Naive B cell (primary cell): ENCODE measurements around the gene GHRH. TPM values are rescaled to one million over a fixed set of nuclear protein-coding genes. Genes with fewer than 3 reads are reported as not detected.

Source experiments
- ATAC-seq, 2 donors: fragments of 150-1000 bp; cut with Tn5 transposase; 2 replicates each; pipeline ENCODE4 v1.10.0; 2021; ENCODE audit warnings: low read depth in 2 of 2, mild to moderate bottlenecking in 2 of 2, moderate library complexity in 2 of 2
- DNase-seq: peaks from one replicate; pipeline ENCODE4 v3.0.0; 2022
- H3K27ac Mint-ChIP-seq, 6 donors: one replicate each; pipeline ENCODE4 v1.8.0; 2020 to 2022; ENCODE audit warnings: mild to moderate bottlenecking in 6 of 6, mixed read lengths in 6 of 6, moderate library complexity in 5 of 6, inconsistent platforms in 2 of 6
- H3K27me3 Mint-ChIP-seq, 3 donors: one replicate each; pipeline ENCODE4 v1.8.0; 2021 to 2022; ENCODE audit warnings: mixed read lengths in 3 of 3, mild to moderate bottlenecking in 1 of 3
- H3K36me3 Mint-ChIP-seq, 2 donors: one replicate each; pipeline ENCODE4 v1.8.0; 2020 to 2022; ENCODE audit warnings: mixed read lengths in 2 of 2, inconsistent platforms in 1 of 2, mild to moderate bottlenecking in 1 of 2
- H3K4me1 Mint-ChIP-seq, 3 donors: one replicate each; pipeline ENCODE4 v1.8.0; 2020 to 2022; ENCODE audit warnings: mixed read lengths in 3 of 3, inconsistent platforms in 1 of 3, mild to moderate bottlenecking in 1 of 3, moderate library complexity in 1 of 3
- H3K4me3 Mint-ChIP-seq, 8 donors: one replicate each; pipeline ENCODE4 v1.8.0; 2020 to 2022; ENCODE audit warnings: mild to moderate bottlenecking in 8 of 8, mixed read lengths in 8 of 8, moderate library complexity in 8 of 8, inconsistent platforms in 2 of 8
- H3K9me3 Mint-ChIP-seq, 7 donors: one replicate each; pipeline ENCODE4 v1.8.0; 2020 to 2022; ENCODE audit warnings: mixed read lengths in 7 of 7, mild to moderate bottlenecking in 5 of 7, inconsistent platforms in 2 of 7, moderate library complexity in 1 of 7
- polyA plus RNA-seq, 6 donors: library from polyadenylated mRNA; unstranded; fragments of 300-500 nt; fragmentation: Illumina TruSeq; gene quantifications; one replicate each; pipeline ENCODE4 v1.2.3, GENCODE V29; 2021; ENCODE audit warnings: low read depth in 6 of 6

Gene GHRH
- polyA plus RNA-seq, 6 donors from 2014 or later = not detected

GRCh38 chr20:37220731-37221130 lies 40.9 kb downstream of the GHRH start:
- no peak for DNase-seq
- peaks cover 5 to 16% (median 12%) of the 10 kb centered on the region in 3 donors for H3K4me1 Mint-ChIP-seq
- no peak overlapping the region for H3K4me3 Mint-ChIP-seq
- no peak for ATAC-seq
- H3K27me3 Mint-ChIP-seq = no peaks in the 10 kb centered on the region
- peaks cover 16 to 23% of the 10 kb centered on the region in 2 donors for H3K36me3 Mint-ChIP-seq
- no peaks in the 10 kb centered on the region for H3K9me3 Mint-ChIP-seq
- H3K27ac Mint-ChIP-seq = no peak overlapping the region

GRCh38 chr20:37219751-37220668 lies 41.6 kb downstream of the GHRH start:
- Mint-ChIP-seq H3K36me3 (peaks cover 10 to 17% of the 10 kb centered on the region in 2 donors), H3K9me3 (no peaks in the 10 kb centered on the region), H3K27ac (no peak overlapping the region), H3K4me3 (no peak overlapping the region), H3K27me3 (no peaks in the 10 kb centered on the region), H3K4me1 (peaks cover 5 to 16% (median 12%) of the 10 kb centered on the region in 3 donors)
- DNase-seq (no peak), ATAC-seq (no peak)

- Mint-ChIP-seq H3K36me3 (peaks cover 7 to 11% of the 10 kb centered on the region in 2 donors), H3K27ac (no peak overlapping the region), H3K4me1 (peaks cover 5 to 16% (median 12%) of the 10 kb centered on the region in 3 donors)
Observed at GRCh38 chr20:37218976-37219375, 42.6 kb downstream of the GHRH start.

GRCh38 chr20:37218441-37218840 lies 43.2 kb downstream of the GHRH start:
- Mint-ChIP-seq H3K36me3 (peaks cover 6 to 7% of the 10 kb centered on the region in 2 donors), H3K4me1 (peaks cover 5 to 14% (median 12%) of the 10 kb centered on the region in 3 donors), H3K27me3 (no peaks in the 10 kb centered on the region), H3K9me3 (no peaks in the 10 kb centered on the region), H3K27ac (peak overlapping the region in 2 of 6 donors; percentile 74 to 78), H3K4me3 (no peak overlapping the region)
- DNase-seq (no peak), ATAC-seq (no peak)

More at GRCh38 chr20:37218976-37219375, 42.6 kb downstream of the GHRH start:
- Mint-ChIP-seq H3K9me3 (no peaks in the 10 kb centered on the region), H3K27me3 (no peaks in the 10 kb centered on the region), H3K4me3 (no peak overlapping the region)
- ATAC-seq = no peak
- DNase-seq = no peak

- Mint-ChIP-seq H3K4me3 (no peak overlapping the region), H3K4me1 (no peaks in the 10 kb centered on the region), H3K27me3 (no peaks in the 10 kb centered on the region), H3K27ac (no peak overlapping the region), H3K36me3 (peaks cover 8 to 12% of the 10 kb centered on the region in 2 donors), H3K9me3 (no peaks in the 10 kb centered on the region)
- no peak for ATAC-seq
- DNase-seq = no peak
Observed at GRCh38 chr20:37209661-37210314, 51.8 kb downstream of the GHRH start.

GRCh38 chr20:37209193-37209592 lies 52.4 kb downstream of the GHRH start:
- Mint-ChIP-seq H3K4me1 (no peaks in the 10 kb centered on the region), H3K27ac (no peak overlapping the region), H3K9me3 (no peaks in the 10 kb centered on the region), H3K4me3 (no peak overlapping the region), H3K36me3 (peaks cover 11 to 14% of the 10 kb centered on the region in 2 donors), H3K27me3 (no peaks in the 10 kb centered on the region)
- DNase-seq (no peak), ATAC-seq (no peak)

GRCh38 chr20:37207171-37207570 lies 54.4 kb downstream of the GHRH start:
- Mint-ChIP-seq H3K4me1 (no peaks in the 10 kb centered on the region), H3K4me3 (no peak overlapping the region), H3K36me3 (peaks cover 15 to 19% of the 10 kb centered on the region in 2 donors), H3K27ac (no peak overlapping the region), H3K27me3 (no peaks in the 10 kb centered on the region), H3K9me3 (no peaks in the 10 kb centered on the region)
- DNase-seq = no peak
- ATAC-seq = no peak

- Mint-ChIP-seq H3K27me3 (no peaks in the 10 kb centered on the region), H3K27ac (no peak overlapping the region), H3K36me3 (peaks cover 15 to 19% of the 10 kb centered on the region in 2 donors), H3K4me1 (no peaks in the 10 kb centered on the region), H3K4me3 (no peak overlapping the region), H3K9me3 (no peaks in the 10 kb centered on the region)
- DNase-seq (no peak), ATAC-seq (no peak)
Observed at GRCh38 chr20:37205794-37206193, 55.8 kb downstream of the GHRH start.

GRCh38 chr20:37205130-37205529 lies 56.5 kb downstream of the GHRH start:
- Mint-ChIP-seq H3K4me3 (no peak overlapping the region), H3K27me3 (no peaks in the 10 kb centered on the region), H3K27ac (peak overlapping the region in 2 of 6 donors; percentile 24 to 38), H3K4me1 (no peaks in the 10 kb centered on the region), H3K9me3 (no peaks in the 10 kb centered on the region), H3K36me3 (peaks cover 15 to 19% of the 10 kb centered on the region in 2 donors)
- DNase-seq (no peak), ATAC-seq (no peak)

GRCh38 chr20:37204056-37204455 lies 57.6 kb downstream of the GHRH start:
- Mint-ChIP-seq H3K4me1 (no peaks in the 10 kb centered on the region), H3K9me3 (no peaks in the 10 kb centered on the region), H3K36me3 (peaks cover 19 to 21% of the 10 kb centered on the region in 2 donors), H3K27ac (no peak overlapping the region), H3K27me3 (no peaks in the 10 kb centered on the region), H3K4me3 (no peak overlapping the region)
- ATAC-seq (no peak), DNase-seq (no peak)

GRCh38 chr20:37202267-37202943 lies 59.2 kb downstream of the GHRH start:
- Mint-ChIP-seq H3K9me3 (no peaks in the 10 kb centered on the region), H3K36me3 (peaks cover 14 to 19% of the 10 kb centered on the region in 2 donors), H3K4me1 (peaks cover 0 to under 1% (median 0%) of the 10 kb centered on the region in 3 donors), H3K27ac (no peak overlapping the region), H3K4me3 (no peak overlapping the region), H3K27me3 (no peaks in the 10 kb centered on the region)
- DNase-seq (peak; percentile 25), ATAC-seq (no peak)

- peaks cover 14 to 19% of the 10 kb centered on the region in 2 donors for H3K36me3 Mint-ChIP-seq
- no peak for DNase-seq
- H3K9me3 Mint-ChIP-seq = no peaks in the 10 kb centered on the region
- no peaks in the 10 kb centered on the region for H3K27me3 Mint-ChIP-seq
- peaks cover 6 to 7% (median 6%) of the 10 kb centered on the region in 3 donors for H3K4me1 Mint-ChIP-seq
- no peak for ATAC-seq
- no peak overlapping the region for H3K27ac Mint-ChIP-seq
- H3K4me3 Mint-ChIP-seq = no peak overlapping the region
Observed at GRCh38 chr20:37201827-37202162, 59.8 kb downstream of the GHRH start.
